DND-41 (cell line): ENCODE data around the gene BCAP31.

ENCODE experiments used
- ATAC-seq: fragments of 200-7000 bp; cut with Tn5 transposase; 3 replicates; pipeline ENCODE4 v1.9.1; 2021; ENCODE audit warnings: low read depth; ENCODE audit not compliant: insufficient read depth
- DNase-seq: peaks from one replicate; pipeline ENCODE4 v3.0.0-alpha.2; 2020
- H2AFZ ChIP-seq: 2 replicates; pipeline ENCODE4 v1.6.0; 2012; ENCODE audit warnings: low read depth, low read length
- H3K27ac ChIP-seq: 2 replicates; pipeline ENCODE4 v1.5.1; 2012; ENCODE audit warnings: low read length, inconsistent platforms
- H3K27me3 ChIP-seq: fragments of 200-600 bp; sonication (generic); 2 replicates; pipeline ENCODE4 v1.6.0; 2012; ENCODE audit warnings: low read length, mild to moderate bottlenecking, inconsistent platforms; ENCODE audit not compliant: insufficient read depth, poor library complexity
- H3K36me3 ChIP-seq: 2 replicates; pipeline ENCODE4 v1.5.1; 2012; ENCODE audit warnings: low read length, inconsistent platforms; ENCODE audit not compliant: insufficient read depth
- H3K4me1 ChIP-seq: 2 replicates; pipeline ENCODE4 v1.5.1; 2012; ENCODE audit warnings: mild to moderate bottlenecking, low read length; ENCODE audit not compliant: insufficient read depth
- H3K4me2 ChIP-seq: 2 replicates; pipeline ENCODE4 v1.6.0; 2012; ENCODE audit warnings: mild to moderate bottlenecking, moderate library complexity, low read length, inconsistent platforms; ENCODE audit not compliant: insufficient read depth
- H3K4me3 ChIP-seq, 2 experiments: fragments of 200-600 bp in 1 of 2; shearing (Covaris generic) in 1 of 2; 2 replicates each; pipeline ENCODE4 v1.5.1; 2012 to 2016; ENCODE audit warnings: inconsistent platforms in 2 of 2, low read length in 2 of 2, mild to moderate bottlenecking in 2 of 2, low read depth in 1 of 2, moderate library complexity in 1 of 2
- H3K79me2 ChIP-seq: 2 replicates; pipeline ENCODE4 v1.6.0; 2012; ENCODE audit warnings: low read length, inconsistent platforms; ENCODE audit not compliant: insufficient read depth
- H3K9ac ChIP-seq: 2 replicates; pipeline ENCODE4 v1.6.0; 2012; ENCODE audit warnings: low read depth, mild to moderate bottlenecking, inconsistent platforms, low read length, moderate library complexity
- H3K9me3 ChIP-seq: 2 replicates; pipeline ENCODE4 v1.5.1; 2012; ENCODE audit warnings: low read length, moderate library complexity, mild to moderate bottlenecking, inconsistent platforms; ENCODE audit not compliant: insufficient read depth, severe bottlenecking
- H4K20me1 ChIP-seq: 2 replicates; pipeline ENCODE4 v1.6.0; 2012; ENCODE audit warnings: low read length; ENCODE audit not compliant: insufficient read depth
- EZH2 ChIP-seq: IDR thresholded peaks from 3 replicates; pipeline ENCODE4 v1.6.1; 2012; ENCODE audit warnings: borderline replicate concordance, low read depth, mild to moderate bottlenecking, moderate library complexity, low read length, inconsistent platforms; ENCODE audit not compliant: severe bottlenecking
- TF ChIP-seq, protein P1 (sequence below): IDR thresholded peaks from 2 replicates; pipeline ENCODE4 v1.5.1; 2012; ENCODE audit warnings: borderline replicate concordance, low read length, moderate library complexity, mild to moderate bottlenecking; ENCODE audit not compliant: poor library complexity, severe bottlenecking; ENCODE audit errors: extremely low read depth

Gene BCAP31

DNA sequence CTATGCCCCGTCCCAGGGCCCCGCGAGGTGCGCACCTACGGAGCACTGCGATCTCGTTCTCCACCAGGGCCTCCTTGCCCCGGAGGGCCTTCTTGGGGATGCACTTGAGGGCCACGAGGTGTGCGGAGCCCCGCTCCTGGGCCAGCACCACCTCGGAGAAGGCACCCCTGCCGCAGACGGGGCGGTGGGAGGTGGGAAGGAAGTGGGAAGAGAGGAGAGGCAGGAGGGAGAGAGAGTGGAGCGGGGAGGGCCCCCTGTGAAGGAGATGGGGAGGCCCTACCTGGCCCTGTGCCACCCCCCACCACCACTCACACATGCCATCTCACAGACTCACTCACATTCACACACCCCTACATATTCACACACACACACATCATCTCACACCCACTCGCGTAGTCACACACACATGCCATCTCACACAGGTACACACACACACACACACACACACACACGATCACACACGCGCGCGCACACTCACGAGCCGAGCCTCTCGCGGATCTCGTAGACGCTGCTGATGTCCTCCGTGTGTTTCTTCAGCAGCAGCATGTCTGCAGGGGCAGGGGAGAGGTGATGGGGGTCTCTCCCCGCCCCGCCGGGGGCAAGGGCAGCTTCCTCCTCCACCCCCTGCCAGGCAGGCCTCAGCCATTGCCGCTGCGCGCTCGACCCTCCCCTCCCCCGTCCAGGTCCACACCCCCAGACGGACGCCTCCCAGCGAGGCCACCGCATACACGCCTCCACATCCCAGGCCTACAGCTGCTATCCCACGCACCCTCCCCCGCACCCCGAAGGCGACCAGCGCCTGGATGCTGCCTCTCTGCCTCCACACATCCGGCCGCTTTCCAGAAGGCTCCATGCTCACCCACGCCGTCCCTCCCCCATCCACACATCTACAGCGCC is 51.4 kb downstream of the BCAP31 start:
- H2AFZ ChIP-seq = no peak overlapping the region
- ATAC-seq = no peak
- no peak overlapping the region for H3K4me3 ChIP-seq
- no peak for DNase-seq
- TF ChIP-seq, protein P1, sequence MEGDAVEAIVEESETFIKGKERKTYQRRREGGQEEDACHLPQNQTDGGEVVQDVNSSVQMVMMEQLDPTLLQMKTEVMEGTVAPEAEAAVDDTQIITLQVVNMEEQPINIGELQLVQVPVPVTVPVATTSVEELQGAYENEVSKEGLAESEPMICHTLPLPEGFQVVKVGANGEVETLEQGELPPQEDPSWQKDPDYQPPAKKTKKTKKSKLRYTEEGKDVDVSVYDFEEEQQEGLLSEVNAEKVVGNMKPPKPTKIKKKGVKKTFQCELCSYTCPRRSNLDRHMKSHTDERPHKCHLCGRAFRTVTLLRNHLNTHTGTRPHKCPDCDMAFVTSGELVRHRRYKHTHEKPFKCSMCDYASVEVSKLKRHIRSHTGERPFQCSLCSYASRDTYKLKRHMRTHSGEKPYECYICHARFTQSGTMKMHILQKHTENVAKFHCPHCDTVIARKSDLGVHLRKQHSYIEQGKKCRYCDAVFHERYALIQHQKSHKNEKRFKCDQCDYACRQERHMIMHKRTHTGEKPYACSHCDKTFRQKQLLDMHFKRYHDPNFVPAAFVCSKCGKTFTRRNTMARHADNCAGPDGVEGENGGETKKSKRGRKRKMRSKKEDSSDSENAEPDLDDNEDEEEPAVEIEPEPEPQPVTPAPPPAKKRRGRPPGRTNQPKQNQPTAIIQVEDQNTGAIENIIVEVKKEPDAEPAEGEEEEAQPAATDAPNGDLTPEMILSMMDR = no peak
- TF ChIP-seq EZH2 = no peak
- H3K9me3 ChIP-seq = no peaks in the 10 kb centered on the region
- H3K9ac ChIP-seq = no peak overlapping the region
- H3K4me1 ChIP-seq = no peaks in the 10 kb centered on the region
- no peak overlapping the region for H3K4me2 ChIP-seq
- no peaks in the 10 kb centered on the region for H3K79me2 ChIP-seq
- H3K27ac ChIP-seq = no peak overlapping the region
- H3K36me3 ChIP-seq = no peaks in the 10 kb centered on the region
- no peaks in the 10 kb centered on the region for H4K20me1 ChIP-seq
- H3K27me3 ChIP-seq = no peaks in the 10 kb centered on the region

DNA sequence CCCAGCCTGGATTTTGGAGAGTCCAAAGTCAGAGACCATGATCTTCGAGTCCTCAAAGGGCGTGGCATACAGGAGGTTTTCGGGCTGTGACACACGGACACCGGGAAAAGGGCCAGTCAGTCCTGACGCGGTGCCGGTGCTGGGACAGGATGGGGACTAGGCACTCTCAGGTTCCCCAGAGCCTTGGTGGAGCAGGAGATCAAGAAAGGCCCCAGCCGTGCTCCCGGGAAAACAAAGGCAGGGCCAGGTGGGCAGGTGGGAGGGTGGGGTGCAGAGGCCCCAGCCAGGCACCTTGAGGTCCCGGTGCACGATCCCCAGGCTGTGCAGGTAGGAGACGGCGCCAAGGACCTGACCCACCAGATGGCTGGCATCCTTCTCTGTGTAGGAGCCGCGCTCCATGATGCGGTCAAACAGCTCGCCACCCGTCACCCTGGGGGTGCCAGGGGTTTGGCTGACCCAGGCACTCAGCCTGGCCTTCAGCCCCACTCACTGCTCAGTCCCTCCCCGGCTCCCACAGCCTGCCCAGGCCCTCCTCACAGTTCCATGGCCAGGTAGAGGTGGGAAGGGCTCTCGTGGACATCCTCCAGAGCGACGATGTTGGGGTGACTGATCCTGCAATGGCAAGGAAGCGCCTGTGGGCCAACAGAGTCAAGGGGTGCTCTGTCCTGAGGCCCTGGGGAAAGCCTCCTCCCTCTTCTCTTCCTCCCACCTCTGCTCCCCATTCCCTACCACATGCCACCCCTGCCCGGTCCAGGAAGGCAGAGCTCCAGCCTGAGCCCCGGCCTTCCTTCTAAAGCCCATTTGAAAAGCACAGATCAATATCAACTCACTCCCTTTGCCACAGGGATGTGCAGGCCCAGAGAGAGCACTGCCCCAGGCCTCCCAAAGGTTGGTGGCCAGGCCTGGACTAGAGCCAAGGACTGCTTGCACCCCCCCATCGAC is 52.3 kb downstream of the BCAP31 start:
- TF ChIP-seq, protein P1 = no peak
- TF ChIP-seq EZH2 = no peak
- ATAC-seq = no peak
- Histone ChIP-seq H3K36me3 (no peaks in the 10 kb centered on the region), H4K20me1 (no peaks in the 10 kb centered on the region), H3K27ac (no peak overlapping the region), H3K79me2 (no peaks in the 10 kb centered on the region), H2AFZ (no peak overlapping the region), H3K4me3 (no peak overlapping the region), H3K27me3 (no peaks in the 10 kb centered on the region), H3K9ac (no peak overlapping the region), H3K4me2 (no peak overlapping the region), H3K4me1 (no peaks in the 10 kb centered on the region), H3K9me3 (no peaks in the 10 kb centered on the region)
- DNase-seq = no peak

DNA sequence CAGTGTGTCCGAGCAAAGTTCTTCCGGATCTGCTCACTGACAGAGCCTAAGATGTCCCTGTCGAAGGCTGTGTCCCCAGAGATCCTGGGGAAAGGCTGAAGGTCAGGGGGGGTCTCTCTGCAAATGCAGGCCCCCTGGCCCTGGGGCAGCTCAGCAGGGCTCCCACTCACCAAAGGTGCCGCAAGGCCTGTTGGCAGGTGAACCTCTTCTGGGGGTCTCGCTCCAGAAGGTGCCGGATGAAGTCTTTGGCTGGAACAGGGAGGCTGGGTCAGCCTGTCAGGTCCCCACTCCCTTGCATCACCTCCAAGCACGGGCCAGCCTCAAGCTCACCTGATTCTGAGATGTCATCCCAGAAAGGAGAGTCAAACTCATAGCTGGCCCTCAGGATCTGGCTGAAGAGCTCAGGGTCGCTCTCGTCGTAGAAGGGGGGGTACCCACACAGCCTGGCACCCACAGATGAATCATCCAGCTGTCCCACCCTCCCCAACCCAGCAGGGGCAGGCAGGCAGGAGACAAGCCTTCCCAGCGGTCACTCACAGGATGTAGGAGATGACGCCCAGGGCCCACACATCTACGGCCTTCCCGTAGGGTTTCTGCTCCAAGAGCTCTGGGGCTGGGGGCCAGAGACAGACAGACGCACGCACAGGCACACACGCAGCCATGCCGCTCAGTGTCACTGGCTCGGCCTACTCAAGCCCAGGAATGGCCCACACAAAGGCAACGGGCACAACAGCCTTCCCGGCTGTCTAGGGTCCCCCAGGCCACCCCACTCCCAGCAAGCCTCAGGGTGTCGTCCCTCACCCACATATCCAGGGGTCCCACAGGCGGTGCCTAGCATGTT is 53.2 kb downstream of the BCAP31 start:
- Histone ChIP-seq H3K79me2 (no peaks in the 10 kb centered on the region), H3K27me3 (no peaks in the 10 kb centered on the region), H3K9me3 (no peaks in the 10 kb centered on the region), H3K4me2 (no peak overlapping the region), H3K4me3 (no peak overlapping the region), H3K27ac (no peak overlapping the region), H4K20me1 (no peaks in the 10 kb centered on the region), H3K9ac (no peak overlapping the region), H2AFZ (no peak overlapping the region), H3K36me3 (no peaks in the 10 kb centered on the region), H3K4me1 (no peaks in the 10 kb centered on the region)
- TF ChIP-seq, protein P1 = no peak
- no peak for TF ChIP-seq EZH2
- DNase-seq = no peak
- no peak for ATAC-seq
